ENCODE results near the gene WWP2. TPM values are rescaled to one million over a fixed set of nuclear protein-coding genes. Genes with fewer than 3 reads are reported as not detected.
A peak's percentile ranks its signal among the peaks of the same experiment; 100 is the strongest.

The WWP2 gene
- total RNA-seq, 4 donors from 2014 or later, result 40.8 to 96.9 (median 84.3) TPM

- Histone ChIP-seq H3K4me1 (peaks cover 0 to 34% (median 14%) of the 10 kb centered on the region in 4 donors), H3K36me3 (peaks cover 0 to 17% (median 0%) of the 10 kb centered on the region in 3 donors), H3K9me3 (no peaks in the 10 kb centered on the region), H3K4me3 (no peak overlapping the region), H3K27ac (peak overlapping the region in 1 of 4 donors; percentile 26), H3K27me3 (no peaks in the 10 kb centered on the region)
- WGBS, 2 donors, result 88 to 93% methylated on average over 2 of the region's 2 CpGs
- DNase-seq (ENCODE audit: low spot score in 2 of 2), result no peak
- TF ChIP-seq, protein P1, sequence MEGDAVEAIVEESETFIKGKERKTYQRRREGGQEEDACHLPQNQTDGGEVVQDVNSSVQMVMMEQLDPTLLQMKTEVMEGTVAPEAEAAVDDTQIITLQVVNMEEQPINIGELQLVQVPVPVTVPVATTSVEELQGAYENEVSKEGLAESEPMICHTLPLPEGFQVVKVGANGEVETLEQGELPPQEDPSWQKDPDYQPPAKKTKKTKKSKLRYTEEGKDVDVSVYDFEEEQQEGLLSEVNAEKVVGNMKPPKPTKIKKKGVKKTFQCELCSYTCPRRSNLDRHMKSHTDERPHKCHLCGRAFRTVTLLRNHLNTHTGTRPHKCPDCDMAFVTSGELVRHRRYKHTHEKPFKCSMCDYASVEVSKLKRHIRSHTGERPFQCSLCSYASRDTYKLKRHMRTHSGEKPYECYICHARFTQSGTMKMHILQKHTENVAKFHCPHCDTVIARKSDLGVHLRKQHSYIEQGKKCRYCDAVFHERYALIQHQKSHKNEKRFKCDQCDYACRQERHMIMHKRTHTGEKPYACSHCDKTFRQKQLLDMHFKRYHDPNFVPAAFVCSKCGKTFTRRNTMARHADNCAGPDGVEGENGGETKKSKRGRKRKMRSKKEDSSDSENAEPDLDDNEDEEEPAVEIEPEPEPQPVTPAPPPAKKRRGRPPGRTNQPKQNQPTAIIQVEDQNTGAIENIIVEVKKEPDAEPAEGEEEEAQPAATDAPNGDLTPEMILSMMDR (IDR thresholded peaks at IDR 0.05), result no peak
- no peak for TF ChIP-seq EP300 (IDR thresholded peaks at IDR 0.05)
- TF ChIP-seq POLR2A (IDR thresholded peaks at IDR 0.05), result no peak
These were observed 78.8 kb downstream of the WWP2 start for GRCh38 chr16:69840975-69841374.

DNA sequence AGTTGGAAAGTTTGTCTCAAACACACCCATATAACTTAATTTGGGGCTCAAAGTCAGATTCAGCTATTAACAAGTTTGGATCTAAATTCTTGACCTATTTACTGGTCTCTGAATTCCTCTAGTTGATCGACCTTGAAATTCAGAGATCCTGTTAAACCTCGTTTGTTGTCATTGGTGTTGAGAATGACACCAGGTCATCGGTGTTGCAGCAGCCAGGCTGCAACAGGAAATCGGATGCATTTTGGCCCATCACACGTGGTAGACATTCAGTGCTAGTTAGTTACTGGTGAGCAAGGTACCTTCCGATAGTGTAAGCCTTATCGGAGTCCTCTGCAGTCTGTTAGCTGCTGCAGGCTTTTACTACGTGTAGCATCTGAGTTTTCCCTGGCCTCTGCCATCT, 82.3 kb downstream of the WWP2 start:
- H3K4me3 ChIP-seq, result no peak overlapping the region
- H3K9me3 ChIP-seq, result no peaks in the 10 kb centered on the region
- peaks cover 0 to 17% (median 0%) of the 10 kb centered on the region in 3 donors for H3K36me3 ChIP-seq
- DNase-seq (ENCODE audit: low spot score in 2 of 2), result no peak
- TF ChIP-seq EP300 (IDR thresholded peaks at IDR 0.05), result no peak
- TF ChIP-seq POLR2A (IDR thresholded peaks at IDR 0.05), result no peak
- TF ChIP-seq, protein P1 (IDR thresholded peaks at IDR 0.05), result no peak
- H3K4me1 ChIP-seq, result peaks cover 0 to 39% (median 19%) of the 10 kb centered on the region in 4 donors
- H3K27me3 ChIP-seq, result no peaks in the 10 kb centered on the region
- no peak overlapping the region for H3K27ac ChIP-seq
- 86% methylated on average over 8 of the region's 8 CpGs for WGBS, 2 donors

DNA sequence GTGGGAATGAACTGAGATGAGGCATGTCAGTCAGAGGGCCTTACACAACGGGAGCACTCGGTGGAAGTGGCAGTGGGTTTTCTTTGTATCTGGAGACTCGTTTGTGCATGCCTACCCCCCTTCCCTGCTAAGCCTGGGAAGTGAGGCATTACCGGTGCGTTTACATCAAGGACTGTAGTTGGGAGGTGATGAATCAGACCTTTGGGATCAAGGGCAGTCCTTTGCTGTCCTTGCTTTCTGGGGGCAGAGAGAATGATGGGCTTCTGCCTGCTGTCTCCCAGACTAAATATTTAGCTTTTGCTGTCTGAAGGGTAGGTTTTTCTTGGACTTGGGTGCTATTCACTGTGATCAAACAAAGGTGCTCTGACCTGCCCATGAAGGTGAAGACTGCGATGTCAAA, 83.0 kb downstream of the WWP2 start:
- Histone ChIP-seq H3K27ac (no peak overlapping the region), H3K4me1 (peaks cover 0 to 36% (median 15%) of the 10 kb centered on the region in 4 donors), H3K4me3 (no peak overlapping the region), H3K9me3 (no peaks in the 10 kb centered on the region), H3K27me3 (no peaks in the 10 kb centered on the region), H3K36me3 (peaks cover 0 to 17% (median 0%) of the 10 kb centered on the region in 3 donors)
- TF ChIP-seq, protein P1 (IDR thresholded peaks at IDR 0.05), result no peak
- TF ChIP-seq EP300 (IDR thresholded peaks at IDR 0.05) (no peak), POLR2A (IDR thresholded peaks at IDR 0.05) (no peak)
- DNase-seq (ENCODE audit: low spot score in 2 of 2), result no peak
- 82 to 85% methylated on average over 6 of the region's 6 CpGs for WGBS, 2 donors

GRCh38 chr16:69847643-69848042, 85.5 kb downstream of the WWP2 start:
- Histone ChIP-seq H3K4me1 (peaks cover 0 to 43% (median 15%) of the 10 kb centered on the region in 4 donors), H3K36me3 (peaks cover 0 to 14% (median 0%) of the 10 kb centered on the region in 3 donors), H3K9me3 (no peaks in the 10 kb centered on the region), H3K27me3 (no peaks in the 10 kb centered on the region), H3K4me3 (no peak overlapping the region), H3K27ac (peak overlapping the region in 2 of 4 donors; percentile 63 to 75)
- 85 to 90% methylated on average over 5 of the region's 5 CpGs for WGBS, 2 donors
- TF ChIP-seq POLR2A (IDR thresholded peaks at IDR 0.05) (no peak), EP300 (IDR thresholded peaks at IDR 0.05) (no peak)
- TF ChIP-seq, protein P1 (IDR thresholded peaks at IDR 0.05), result no peak
- no peak for DNase-seq (ENCODE audit: low spot score in 2 of 2)

- 25 to 28% methylated on average over 8 of the region's 8 CpGs for WGBS, 2 donors
- DNase-seq (ENCODE audit: low spot score in 2 of 2), result peak; percentile 58 to 81
- H3K36me3 ChIP-seq, result peaks cover 0 to 10% (median 0%) of the 10 kb centered on the region in 3 donors
- no peak overlapping the region for H3K4me3 ChIP-seq
- H3K9me3 ChIP-seq, result no peaks in the 10 kb centered on the region
- TF ChIP-seq, protein P1 (IDR thresholded peaks at IDR 0.05), result no peak
- peak in 1 of 2 donors; percentile 60 for TF ChIP-seq EP300 (IDR thresholded peaks at IDR 0.05)
- no peaks in the 10 kb centered on the region for H3K27me3 ChIP-seq
- H3K27ac ChIP-seq, result peak overlapping the region in 3 of 4 donors; percentile 31 to 75 (median 63)
- H3K4me1 ChIP-seq, result peaks cover 0 to 46% (median 15%) of the 10 kb centered on the region in 4 donors
These were observed 86.8 kb downstream of the WWP2 start for GRCh38 chr16:69848637-69849545.

Data from tibial nerve (tissue), 4 donors.